Right renal cortex interstitium (tissue), 3 donors: ENCODE results near the gene LAMA3. TPM values are rescaled to one million over a fixed set of nuclear protein-coding genes. Genes with fewer than 3 reads are reported as not detected.

Experiments used
- DNase-seq, 3 donors: peaks; one replicate each; pipeline ENCODE4 v3.0.0-alpha.2; 2013; ENCODE audit warnings: low read depth in 3 of 3, low spot score in 2 of 3
- polyA plus RNA-seq, 3 donors: library from polyadenylated mRNA; unstranded; fragments of 120-200 nt; gene quantifications; one replicate each; pipeline ENCODE4 v1.2.1, GENCODE V29; 2013; ENCODE audit not compliant: insufficient read length in 3 of 3

LAMA3 gene
- polyA plus RNA-seq, 3 donors = 1.6 to 2.6 (median 1.8) TPM

DNA sequence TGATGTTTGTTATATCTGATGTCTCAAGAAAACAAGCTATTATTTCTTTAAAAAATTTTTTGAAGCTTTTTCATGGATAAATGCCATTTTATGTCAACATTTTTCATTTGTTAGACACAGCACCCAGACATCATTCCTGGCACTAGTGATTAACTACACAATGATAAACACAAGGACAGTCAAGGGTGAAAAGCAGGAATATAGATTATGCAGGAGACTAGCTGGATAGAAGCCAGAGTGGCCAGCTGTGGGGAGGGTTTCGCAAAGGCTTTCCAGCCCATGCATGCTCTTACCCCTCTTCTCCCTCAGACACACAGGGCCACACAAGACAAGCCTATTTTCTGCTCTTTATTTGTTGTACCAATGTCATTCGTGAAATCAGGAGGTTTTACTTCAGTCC is 198.2 kb downstream of the LAMA3 start:
- DNase-seq = no peak

DNA sequence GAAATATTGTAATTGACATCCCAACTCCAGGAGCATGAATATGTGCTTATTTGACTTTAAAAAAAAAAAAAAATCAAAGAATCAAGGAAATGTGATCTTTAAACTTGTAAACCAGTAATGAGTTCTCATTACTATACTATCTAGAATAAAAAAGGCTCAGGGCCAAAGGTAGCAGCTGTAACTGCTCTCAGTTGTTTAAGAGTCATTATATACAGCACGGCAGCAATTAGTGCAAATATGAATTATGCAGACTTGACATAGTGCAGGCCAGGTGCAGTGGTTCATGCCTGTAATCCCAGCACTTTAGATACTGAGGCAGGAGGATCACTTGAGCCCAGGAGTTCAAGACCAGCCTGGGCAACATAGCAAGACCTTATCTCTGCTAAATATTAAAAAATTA is 199.6 kb downstream of the LAMA3 start:
- DNase-seq = no peak

GRCh38 chr18:23889907-23890306 is 200.7 kb downstream of the LAMA3 start:
- no peak for DNase-seq

- no peak for DNase-seq
Measured at GRCh38 chr18:23890589-23890988, 201.3 kb downstream of the LAMA3 start.

DNA sequence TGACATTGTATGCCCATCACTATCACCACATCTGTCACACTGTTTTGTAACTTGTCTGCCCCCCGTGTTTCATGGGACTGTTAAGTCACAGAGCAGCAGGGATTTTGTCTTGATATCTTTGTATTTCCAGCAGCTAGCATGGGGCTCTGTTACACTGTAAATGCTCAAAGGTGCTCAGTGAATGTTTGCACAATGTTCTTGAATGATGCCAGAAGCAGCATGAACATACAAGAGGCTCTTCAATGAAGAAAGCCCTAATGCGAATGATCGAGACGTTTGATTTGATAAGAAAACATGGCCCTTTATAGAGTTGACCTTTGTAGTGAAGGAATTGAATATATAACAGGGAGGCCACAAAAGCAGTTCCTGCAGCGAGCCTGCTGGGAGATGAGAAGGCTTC is 204.4 kb downstream of the LAMA3 start:
- DNase-seq = no peak

GRCh38 chr18:23894661-23895175 is 205.5 kb downstream of the LAMA3 start:
- DNase-seq = no peak

- DNase-seq = no peak
Measured at GRCh38 chr18:23897291-23897690, 208.0 kb downstream of the LAMA3 start.

DNA sequence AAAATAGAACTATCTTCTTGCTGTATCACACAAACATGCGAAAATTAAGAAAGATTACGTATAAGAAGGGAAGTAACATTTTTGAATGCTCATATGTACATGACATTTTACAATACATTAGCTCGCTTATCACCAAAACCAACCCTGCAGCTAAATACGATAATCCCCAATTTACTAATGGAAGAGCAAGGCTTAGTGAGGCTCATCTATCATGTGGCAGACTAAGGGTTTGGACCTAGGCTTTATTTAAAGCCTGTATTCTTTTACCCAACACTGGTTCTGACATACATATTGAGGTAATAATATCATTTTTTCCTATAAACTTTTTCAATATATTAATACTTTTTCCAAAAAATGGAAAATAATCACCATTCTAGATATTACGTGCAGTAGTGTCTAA is 208.5 kb downstream of the LAMA3 start:
- DNase-seq = no peak

- peak in 1 of 3 donors; percentile 21 for DNase-seq
Measured at GRCh38 chr18:23900994-23901393, 211.7 kb downstream of the LAMA3 start.

GRCh38 chr18:23902396-23902795 is 213.1 kb downstream of the LAMA3 start:
- DNase-seq = no peak

- DNase-seq = no peak
Measured at GRCh38 chr18:23903971-23904370, 214.7 kb downstream of the LAMA3 start.

- no peak for DNase-seq
Measured at GRCh38 chr18:23906658-23907057, 217.4 kb downstream of the LAMA3 start.

DNA sequence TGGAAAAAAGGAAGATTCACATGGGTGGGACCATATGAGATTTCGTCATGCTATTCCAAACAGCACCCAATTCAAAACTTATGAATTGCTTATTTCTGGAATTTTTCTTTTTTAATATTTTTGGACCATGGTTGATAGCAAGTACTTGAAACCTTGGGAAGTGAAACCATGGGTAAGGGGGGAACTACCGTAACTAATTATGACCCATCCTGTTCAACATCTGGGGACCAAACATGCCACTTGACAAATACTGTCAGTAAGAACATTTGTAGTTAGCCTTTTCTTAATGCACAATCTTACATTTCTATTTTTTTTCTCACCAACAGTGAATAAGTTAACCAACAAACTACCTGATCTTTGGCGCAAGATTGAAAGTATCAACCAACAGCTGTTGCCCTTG is 219.6 kb downstream of the LAMA3 start:
- DNase-seq = no peak

DNA sequence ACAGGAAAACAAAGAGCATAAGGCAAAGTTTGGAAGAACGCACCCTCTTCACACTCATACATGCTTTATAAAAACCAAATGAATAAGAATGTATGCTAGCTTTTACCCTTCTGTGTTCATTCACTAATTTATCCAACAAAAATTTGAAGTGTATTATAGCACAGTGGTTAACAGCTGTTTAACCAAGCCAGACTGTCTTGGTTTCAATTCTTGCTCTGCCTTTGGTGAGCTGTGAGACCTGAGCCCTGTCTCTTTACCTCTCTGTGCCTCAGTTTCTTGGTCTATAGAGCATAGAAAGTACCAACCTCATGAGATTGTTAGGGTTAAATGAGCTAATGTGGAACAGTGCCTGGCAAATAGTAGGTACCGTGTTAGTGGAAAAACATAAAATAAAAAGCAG is 220.8 kb downstream of the LAMA3 start:
- no peak for DNase-seq

GRCh38 chr18:23912356-23912755 is 223.1 kb downstream of the LAMA3 start:
- no peak for DNase-seq

- DNase-seq = no peak
Measured at GRCh38 chr18:23916338-23916737, 227.1 kb downstream of the LAMA3 start.

DNA sequence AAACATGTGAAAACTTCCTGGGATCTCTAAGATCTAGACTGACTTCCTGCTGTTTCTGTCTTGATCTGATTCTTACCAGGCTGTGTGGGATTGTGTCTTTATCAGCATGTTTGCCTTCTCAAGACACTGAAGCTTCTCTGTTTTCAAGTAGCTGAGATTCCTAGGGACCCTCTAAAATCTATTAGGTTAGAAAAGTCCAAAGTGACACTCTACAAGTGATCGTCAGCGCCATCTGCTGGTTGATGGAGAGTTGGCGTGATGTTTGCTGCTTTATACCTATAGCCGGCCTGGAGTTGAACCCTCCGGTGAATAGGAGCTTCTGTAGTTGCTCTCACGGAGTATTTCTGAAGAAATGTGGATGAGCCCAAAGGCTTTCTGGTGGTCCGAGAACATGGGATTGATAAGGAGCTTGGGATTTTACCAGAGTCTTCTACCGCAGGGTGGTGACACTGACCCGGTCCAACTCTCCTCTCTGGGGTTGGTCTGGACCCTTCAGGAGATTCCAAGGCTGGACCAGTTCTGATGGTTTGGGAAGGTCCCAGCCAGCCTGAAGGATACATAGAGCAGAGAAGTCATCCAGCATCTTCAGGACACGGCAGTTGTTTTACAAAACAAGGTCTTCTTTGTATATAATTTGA is 229.3 kb downstream of the LAMA3 start:
- peak; percentile 47 to 63 (median 48) for DNase-seq

DNA sequence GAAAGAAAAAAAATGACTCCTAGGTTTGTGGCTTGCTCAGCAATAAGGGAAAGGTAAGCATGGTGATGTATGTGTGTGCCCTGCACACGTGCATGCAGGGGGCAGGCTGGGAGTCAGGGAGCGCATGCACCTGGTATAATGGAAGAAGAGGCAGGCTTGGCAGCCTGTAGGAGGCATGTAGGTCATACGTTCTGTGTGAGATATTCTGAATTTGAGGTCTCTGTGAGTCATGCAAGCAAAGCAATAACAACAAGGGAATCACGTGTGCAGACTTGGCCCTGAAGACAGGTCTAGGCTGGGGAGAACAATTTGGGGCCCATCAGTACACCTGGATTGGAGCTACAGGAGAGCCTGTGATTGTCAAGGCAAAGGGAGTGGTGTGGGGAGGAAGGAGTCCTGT is 230.8 kb downstream of the LAMA3 start:
- DNase-seq = no peak

DNA sequence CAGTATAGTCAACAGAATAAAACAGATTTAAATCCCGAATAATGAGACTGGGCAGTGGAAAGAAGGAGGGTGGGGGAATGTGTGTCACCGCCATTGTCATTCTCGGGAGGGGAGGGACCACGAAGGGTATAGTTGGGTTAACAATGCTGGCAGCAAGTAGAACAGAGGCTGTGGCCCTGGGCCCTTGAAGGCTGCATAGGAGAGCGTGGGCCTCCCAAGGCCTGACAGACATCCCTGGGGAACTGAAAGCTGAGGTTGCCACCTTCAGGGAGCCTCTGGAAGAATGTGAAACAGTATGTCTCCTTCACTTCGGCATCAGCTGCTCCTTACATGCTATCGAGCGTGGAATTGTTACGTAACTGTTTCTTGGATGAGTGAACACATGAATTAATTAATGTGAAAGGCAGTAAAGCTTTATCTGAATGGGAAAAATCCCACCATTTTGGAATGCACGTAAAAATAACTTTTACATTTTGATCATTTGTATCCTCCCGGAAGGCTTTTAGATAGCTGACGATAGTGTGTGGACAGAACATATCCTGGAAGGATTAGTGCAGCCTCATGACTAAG is 232.5 kb downstream of the LAMA3 start:
- DNase-seq = no peak

- no peak for DNase-seq
Measured at GRCh38 chr18:23922939-23923338, 233.7 kb downstream of the LAMA3 start.

GRCh38 chr18:23924813-23925212 is 235.6 kb downstream of the LAMA3 start:
- DNase-seq = no peak

DNA sequence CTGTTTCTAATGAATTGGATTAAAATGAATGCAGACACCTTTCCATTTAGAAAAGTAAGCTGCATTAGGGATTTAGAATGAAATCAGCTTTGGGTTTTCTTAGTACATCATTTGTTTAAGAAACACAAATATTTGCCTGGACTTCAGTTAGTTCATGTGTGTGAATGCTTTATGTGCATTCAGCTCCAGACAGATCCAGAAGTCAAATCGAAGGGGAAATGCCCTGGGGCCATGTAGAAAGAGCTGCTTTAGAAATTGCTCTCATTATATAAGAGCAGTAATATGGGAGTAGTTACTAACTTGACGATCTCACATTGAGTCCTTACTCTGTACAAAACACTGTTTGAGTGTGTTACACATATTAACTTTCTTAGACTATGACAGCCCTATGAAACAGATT is 237.3 kb downstream of the LAMA3 start:
- no peak for DNase-seq
